ENCODE measurements around the gene DR1. TPM values are rescaled to one million over a fixed set of nuclear protein-coding genes. Genes with fewer than 3 reads are reported as not detected.
"Not testable (repeated sequence)": the region's sequence is repeated elsewhere in the genome, so short reads cannot be mapped to it uniquely, and the experiment has no call there.

The DR1 gene
- total RNA-seq, 2 experiments from 2014 or later, result 84.2 to 85.7 TPM

- POLR2A ChIA-PET, result interaction anchor here (1.3 kb wide), 1 partner anchor 12 kb away, joined by 4 read pairs; no protein-coding TSS in a partner anchor
- ATAC-seq (ENCODE audit: low read depth), result no peak
- H3K27me3 Mint-ChIP-seq, result no peaks in the 10 kb centered on the region
- peaks cover 34% of the 10 kb centered on the region for H3K4me1 Mint-ChIP-seq
- H3K36me3 Mint-ChIP-seq, result peaks cover 31% of the 10 kb centered on the region
- no peaks in the 10 kb centered on the region for H3K9me3 Mint-ChIP-seq
- no peak for DNase-seq
- peak overlapping the region; percentile 72 for H3K27ac Mint-ChIP-seq
- H3K4me3 Mint-ChIP-seq, result peak overlapping the region; percentile 96
Observed at GRCh38 chr1:93348104-93348728, 2.5 kb downstream of the DR1 start.

GRCh38 chr1:93349231-93350135 lies 3.8 kb downstream of the DR1 start:
- POLR2A ChIA-PET, result interaction anchor here (1.3 kb wide), 1 partner anchor 13 kb away, joined by 4 read pairs; no protein-coding TSS in a partner anchor
- peaks cover 39% of the 10 kb centered on the region for H3K4me1 Mint-ChIP-seq
- ATAC-seq (ENCODE audit: low read depth) (no peak), DNase-seq (no peak)
- no peaks in the 10 kb centered on the region for H3K9me3 Mint-ChIP-seq
- H3K36me3 Mint-ChIP-seq, result peaks cover 32% of the 10 kb centered on the region
- no peaks in the 10 kb centered on the region for H3K27me3 Mint-ChIP-seq
- H3K4me3 Mint-ChIP-seq, result peak overlapping the region; percentile 96
- H3K27ac Mint-ChIP-seq, result peak overlapping the region; percentile 69

- DNase-seq (no peak), ATAC-seq (ENCODE audit: low read depth) (no peak)
- H3K27me3 Mint-ChIP-seq, result no peaks in the 10 kb centered on the region
- H3K4me1 Mint-ChIP-seq, result peaks cover 41% of the 10 kb centered on the region
- H3K9me3 Mint-ChIP-seq, result no peaks in the 10 kb centered on the region
- POLR2A ChIA-PET, result no interaction called here
- H3K27ac Mint-ChIP-seq, result no peak overlapping the region
- peak overlapping the region; percentile 77 for H3K4me3 Mint-ChIP-seq
- H3K36me3 Mint-ChIP-seq, result peaks cover 38% of the 10 kb centered on the region
Observed at GRCh38 chr1:93350322-93350721, 4.6 kb downstream of the DR1 start.

- no peaks in the 10 kb centered on the region for H3K9me3 Mint-ChIP-seq
- no peaks in the 10 kb centered on the region for H3K27me3 Mint-ChIP-seq
- no peak for ATAC-seq (ENCODE audit: low read depth)
- no peak overlapping the region for H3K4me3 Mint-ChIP-seq
- no peak overlapping the region for H3K27ac Mint-ChIP-seq
- no peak for DNase-seq
- peaks cover 40% of the 10 kb centered on the region for H3K36me3 Mint-ChIP-seq
- peaks cover 42% of the 10 kb centered on the region for H3K4me1 Mint-ChIP-seq
- POLR2A ChIA-PET, result no interaction called here
Observed at GRCh38 chr1:93350875-93351274, 5.2 kb downstream of the DR1 start.

GRCh38 chr1:93351346-93351745 lies 5.6 kb downstream of the DR1 start:
- H3K4me3 Mint-ChIP-seq; POLR2A ChIA-PET; H3K9me3 Mint-ChIP-seq; H3K27ac Mint-ChIP-seq; ATAC-seq (ENCODE audit: low read depth); H3K27me3 Mint-ChIP-seq; DNase-seq: not testable (repeated sequence)
- peaks cover 42% of the 10 kb centered on the region for H3K4me1 Mint-ChIP-seq
- peaks cover 42% of the 10 kb centered on the region for H3K36me3 Mint-ChIP-seq

GRCh38 chr1:93352376-93352775 lies 6.7 kb downstream of the DR1 start:
- no peak overlapping the region for H3K27ac Mint-ChIP-seq
- POLR2A ChIA-PET, result no interaction called here
- no peaks in the 10 kb centered on the region for H3K27me3 Mint-ChIP-seq
- peaks cover 1% of the 10 kb centered on the region for H3K9me3 Mint-ChIP-seq
- ATAC-seq (ENCODE audit: low read depth), result no peak
- no peak for DNase-seq
- peak overlapping the region; percentile 10 for H3K4me3 Mint-ChIP-seq
- peaks cover 44% of the 10 kb centered on the region for H3K4me1 Mint-ChIP-seq
- H3K36me3 Mint-ChIP-seq, result peaks cover 47% of the 10 kb centered on the region

- H3K4me3 Mint-ChIP-seq, result no peak overlapping the region
Observed at GRCh38 chr1:93353286-93353685, 7.6 kb downstream of the DR1 start.

GRCh38 chr1:93354749-93355148 lies 9.0 kb downstream of the DR1 start:
- peaks cover 52% of the 10 kb centered on the region for H3K36me3 Mint-ChIP-seq
- no peak overlapping the region for H3K4me3 Mint-ChIP-seq
- DNase-seq, result no peak
- H3K9me3 Mint-ChIP-seq, result peaks cover 1% of the 10 kb centered on the region
- H3K27me3 Mint-ChIP-seq, result no peaks in the 10 kb centered on the region
- no peak for ATAC-seq (ENCODE audit: low read depth)
- H3K27ac Mint-ChIP-seq, result no peak overlapping the region
- POLR2A ChIA-PET, result interaction anchor here (1.2 kb wide), 1 partner anchor 10 kb away, joined by 4 read pairs; the partner anchor contains the start of gene DR1
- H3K4me1 Mint-ChIP-seq, result peaks cover 51% of the 10 kb centered on the region

More at GRCh38 chr1:93353286-93353685, 7.6 kb downstream of the DR1 start:
- ATAC-seq (ENCODE audit: low read depth) (no peak), DNase-seq (no peak)
- Mint-ChIP-seq H3K4me1 (peaks cover 50% of the 10 kb centered on the region), H3K36me3 (peaks cover 48% of the 10 kb centered on the region), H3K9me3 (peaks cover 1% of the 10 kb centered on the region), H3K27me3 (no peaks in the 10 kb centered on the region), H3K27ac (no peak overlapping the region)
- POLR2A ChIA-PET, result no interaction called here

- no peaks in the 10 kb centered on the region for H3K27me3 Mint-ChIP-seq
- peaks cover 55% of the 10 kb centered on the region for H3K4me1 Mint-ChIP-seq
- POLR2A ChIA-PET, result no interaction called here
- H3K36me3 Mint-ChIP-seq, result peaks cover 53% of the 10 kb centered on the region
- DNase-seq (no peak), ATAC-seq (ENCODE audit: low read depth) (no peak)
- no peak overlapping the region for H3K27ac Mint-ChIP-seq
- H3K9me3 Mint-ChIP-seq, result peaks cover 1% of the 10 kb centered on the region
- no peak overlapping the region for H3K4me3 Mint-ChIP-seq
Observed at GRCh38 chr1:93357242-93357641, 11.5 kb downstream of the DR1 start.

GRCh38 chr1:93358293-93358692 lies 12.6 kb downstream of the DR1 start:
- H3K27me3 Mint-ChIP-seq, result no peaks in the 10 kb centered on the region
- peaks cover 1% of the 10 kb centered on the region for H3K9me3 Mint-ChIP-seq
- POLR2A ChIA-PET, result no interaction called here
- H3K4me3 Mint-ChIP-seq, result no peak overlapping the region
- DNase-seq (no peak), ATAC-seq (ENCODE audit: low read depth) (no peak)
- H3K4me1 Mint-ChIP-seq, result peaks cover 49% of the 10 kb centered on the region
- H3K36me3 Mint-ChIP-seq, result peaks cover 56% of the 10 kb centered on the region
- no peak overlapping the region for H3K27ac Mint-ChIP-seq

- Mint-ChIP-seq H3K27me3 (no peaks in the 10 kb centered on the region), H3K36me3 (peaks cover 62% of the 10 kb centered on the region), H3K27ac (no peak overlapping the region), H3K4me3 (no peak overlapping the region), H3K4me1 (peaks cover 44% of the 10 kb centered on the region), H3K9me3 (peaks cover 1% of the 10 kb centered on the region)
- DNase-seq, result no peak
- no peak for ATAC-seq (ENCODE audit: low read depth)
- POLR2A ChIA-PET, result interaction anchor here (0.6 kb wide), 1 partner anchor 367 kb away, joined by 3 read pairs; no protein-coding TSS in a partner anchor
Observed at GRCh38 chr1:93360111-93360510, 14.4 kb downstream of the DR1 start.

GRCh38 chr1:93362237-93362636 lies 16.5 kb downstream of the DR1 start:
- no peaks in the 10 kb centered on the region for H3K27me3 Mint-ChIP-seq
- peaks cover 41% of the 10 kb centered on the region for H3K4me1 Mint-ChIP-seq
- H3K27ac Mint-ChIP-seq, result no peak overlapping the region
- POLR2A ChIA-PET, result no interaction called here
- DNase-seq (no peak), ATAC-seq (ENCODE audit: low read depth) (no peak)
- peaks cover 54% of the 10 kb centered on the region for H3K36me3 Mint-ChIP-seq
- no peak overlapping the region for H3K4me3 Mint-ChIP-seq
- no peaks in the 10 kb centered on the region for H3K9me3 Mint-ChIP-seq

GRCh38 chr1:93365813-93366212 lies 20.1 kb downstream of the DR1 start:
- Mint-ChIP-seq H3K9me3 (no peaks in the 10 kb centered on the region), H3K36me3 (peaks cover 43% of the 10 kb centered on the region), H3K4me1 (peaks cover 15% of the 10 kb centered on the region), H3K4me3 (no peak overlapping the region), H3K27me3 (no peaks in the 10 kb centered on the region), H3K27ac (no peak overlapping the region)
- POLR2A ChIA-PET, result no interaction called here
- no peak for DNase-seq
- no peak for ATAC-seq (ENCODE audit: low read depth)

- Mint-ChIP-seq H3K27me3 (no peaks in the 10 kb centered on the region), H3K36me3 (peaks cover 37% of the 10 kb centered on the region), H3K9me3 (peaks cover 2% of the 10 kb centered on the region), H3K4me1 (peaks cover 2% of the 10 kb centered on the region), H3K27ac (no peak overlapping the region), H3K4me3 (no peak overlapping the region)
- ATAC-seq (ENCODE audit: low read depth) (no peak), DNase-seq (no peak)
- POLR2A ChIA-PET, result no interaction called here
Observed at GRCh38 chr1:93369734-93370133, 24.0 kb downstream of the DR1 start.

Data from activated naive CD8-positive, alpha-beta T cell treated with anti-CD3 and anti-CD28 coated beads, Interleukin-2, amount 10 ng/mL, durations not matched to agents 7 days and 5 days (primary cell).